Measurements from ENCODE around the gene PRSS58. TPM values are rescaled to one million over a fixed set of nuclear protein-coding genes. Genes with fewer than 3 reads are reported as not detected.

Gene PRSS58
- total RNA-seq, 1 experiment from 2014 or later: not detected

- H3K27ac ChIP-seq: no peak overlapping the region
- CTCF ChIA-PET: no interaction called here
Observed at GRCh38 chr7:142272841-142273240, 15.0 kb upstream of the PRSS58 start.

GRCh38 chr7:142263598-142264380, 5.9 kb upstream of the PRSS58 start:
- Histone ChIP-seq H3F3A (ENCODE audit: insufficient read depth, low read depth) (no peaks in the 10 kb centered on the region), H3K27ac (peak overlapping the region; percentile 51), H3K4me1 (replicated peaks; ENCODE audit: insufficient read depth) (peaks cover 16% of the 10 kb centered on the region), H3K36me3 (ENCODE audit: low read depth) (no peaks in the 10 kb centered on the region), H3K79me2 (ENCODE audit: low read depth) (no peaks in the 10 kb centered on the region), H3K27me3 (ENCODE audit: insufficient read depth, low read depth) (no peaks in the 10 kb centered on the region), H3K9me3 (ENCODE audit: insufficient read depth, low read depth) (no peaks in the 10 kb centered on the region), H3K4me3 (peak overlapping the region; percentile 27; the same call in 1 of the 2 replicates), H2AFZ (0 out of 2 replicates have a peak overlapping the region, but pooled peaks have one; percentile 63), H4K20me1 (ENCODE audit: insufficient read depth) (no peaks in the 10 kb centered on the region), H3K9me2 (ENCODE audit: insufficient read depth) (peaks cover 5% of the 10 kb centered on the region; the same call in 1 of the 2 replicates), H3K4me2 (peak overlapping the region; percentile 62)
- DNase-seq: peak in 1 of 2 experiments; percentile 47
- TF ChIP-seq EZH2 (IDR thresholded peaks at IDR 0.05; ENCODE audit: low read depth) (no peak), CTCF (conservative IDR thresholded peaks at IDR 0.05) (no peak)
- CTCF ChIA-PET: no interaction called here
- BruUV-seq (replicated peaks): no TSS peak
- POLR2A ChIA-PET (ENCODE audit: unreplicated experiment): no interaction called here
- intact Hi-C loops (cut with micrococcal nuclease; ENCODE audit: unreplicated experiment): no loop called here

More at GRCh38 chr7:142272841-142273240, 15.0 kb upstream of the PRSS58 start:
- H3K4me2 ChIP-seq: no peak overlapping the region
- no peaks in the 10 kb centered on the region for H3K79me2 ChIP-seq (ENCODE audit: low read depth)
- no peaks in the 10 kb centered on the region for H3K9me2 ChIP-seq (ENCODE audit: insufficient read depth)
- TF ChIP-seq CTCF (conservative IDR thresholded peaks at IDR 0.05) (no peak), EZH2 (IDR thresholded peaks at IDR 0.05; ENCODE audit: low read depth) (no peak)
- DNase-seq: no peak
- no peaks in the 10 kb centered on the region for H3K9me3 ChIP-seq (ENCODE audit: insufficient read depth, low read depth)
- no peaks in the 10 kb centered on the region for H4K20me1 ChIP-seq (ENCODE audit: insufficient read depth)
- intact Hi-C loops (cut with micrococcal nuclease; ENCODE audit: unreplicated experiment): no loop called here
- no TSS peak for BruUV-seq (replicated peaks)
- H3K4me3 ChIP-seq: no peak overlapping the region
- no peaks in the 10 kb centered on the region for H3F3A ChIP-seq (ENCODE audit: insufficient read depth, low read depth)
- H3K4me1 ChIP-seq (replicated peaks; ENCODE audit: insufficient read depth): no peaks in the 10 kb centered on the region
- no peak overlapping the region for H2AFZ ChIP-seq
- no peaks in the 10 kb centered on the region for H3K36me3 ChIP-seq (ENCODE audit: low read depth)
- POLR2A ChIA-PET (ENCODE audit: unreplicated experiment): no interaction called here
- H3K27me3 ChIP-seq (ENCODE audit: insufficient read depth, low read depth): no peaks in the 10 kb centered on the region

GRCh38 chr7:142250705-142251104, 7.2 kb downstream of the PRSS58 start:
- no peaks in the 10 kb centered on the region for H3K9me2 ChIP-seq (ENCODE audit: insufficient read depth)
- no peak overlapping the region for H3K4me3 ChIP-seq
- H3K79me2 ChIP-seq (ENCODE audit: low read depth): no peaks in the 10 kb centered on the region
- H3K27ac ChIP-seq: no peak overlapping the region
- H3K4me1 ChIP-seq (replicated peaks; ENCODE audit: insufficient read depth): no peaks in the 10 kb centered on the region
- no peak overlapping the region for H2AFZ ChIP-seq
- intact Hi-C loops (cut with micrococcal nuclease; ENCODE audit: unreplicated experiment): no loop called here
- DNase-seq: no peak
- POLR2A ChIA-PET (ENCODE audit: unreplicated experiment): interaction anchor here (0.6 kb wide), 1 partner anchor 604 kb away, joined by 8 read pairs; no protein-coding TSS in a partner anchor
- no peaks in the 10 kb centered on the region for H3K27me3 ChIP-seq (ENCODE audit: insufficient read depth, low read depth)
- H4K20me1 ChIP-seq (ENCODE audit: insufficient read depth): no peaks in the 10 kb centered on the region
- H3F3A ChIP-seq (ENCODE audit: insufficient read depth, low read depth): no peaks in the 10 kb centered on the region
- H3K36me3 ChIP-seq (ENCODE audit: low read depth): no peaks in the 10 kb centered on the region
- CTCF ChIA-PET: no interaction called here
- no TSS peak for BruUV-seq (replicated peaks)
- no peak overlapping the region for H3K4me2 ChIP-seq
- TF ChIP-seq CTCF (conservative IDR thresholded peaks at IDR 0.05) (no peak), EZH2 (IDR thresholded peaks at IDR 0.05; ENCODE audit: low read depth) (no peak)
- H3K9me3 ChIP-seq (ENCODE audit: insufficient read depth, low read depth): no peaks in the 10 kb centered on the region
